ENCODE measurements around the gene CLEC11A.

The CLEC11A gene

GRCh38 chr19:50716178-50717025, 6.8 kb upstream of the CLEC11A start:
- DNase-seq (ENCODE audit: low read depth, low spot score): no peak
- ChIA-PET POLR2A (no interaction called here), CTCF (interaction anchor here (1.0 to 2.3 kb wide), 4 partner anchors 9 to 67 kb away, joined by 3 to 11 read pairs (median 7); no protein-coding TSS in a partner anchor)
- no peak overlapping the region for H3K4me3 ChIP-seq (ENCODE audit: low read depth, low read length)
- TF ChIP-seq CTCF (IDR thresholded peaks at IDR 0.05; ENCODE audit: insufficient read depth, low read length, missing control alignments): no peak

GRCh38 chr19:50717026-50717723, 6.0 kb upstream of the CLEC11A start:
- ChIA-PET POLR2A (no interaction called here), CTCF (interaction anchor here (1.4 to 2.3 kb wide), 4 partner anchors 8 to 14 kb away, joined by 3 to 11 read pairs (median 7); no protein-coding TSS in a partner anchor)
- no peak for TF ChIP-seq CTCF (IDR thresholded peaks at IDR 0.05; ENCODE audit: insufficient read depth, low read length, missing control alignments)
- H3K4me3 ChIP-seq (ENCODE audit: low read depth, low read length): peak overlapping the region; percentile 1; the same call in 1 of the 2 replicates
- DNase-seq (ENCODE audit: low read depth, low spot score): no peak

GRCh38 chr19:50717891-50718254, 5.3 kb upstream of the CLEC11A start:
- CTCF ChIA-PET: interaction anchor here (0.6 to 2.0 kb wide), 4 partner anchors 9 to 15 kb away, joined by 3 to 10 read pairs (median 4); no protein-coding TSS in a partner anchor
- POLR2A ChIA-PET: no interaction called here
- H3K4me3 ChIP-seq (ENCODE audit: low read depth, low read length): peak overlapping the region; percentile 62
- no peak for TF ChIP-seq CTCF (IDR thresholded peaks at IDR 0.05; ENCODE audit: insufficient read depth, low read length, missing control alignments)
- no peak for DNase-seq (ENCODE audit: low read depth, low spot score)

- H3K4me3 ChIP-seq (ENCODE audit: low read depth, low read length): peak overlapping the region; percentile 62
- TF ChIP-seq CTCF (IDR thresholded peaks at IDR 0.05; ENCODE audit: insufficient read depth, low read length, missing control alignments): no peak
Measured at GRCh38 chr19:50718255-50719118, 4.7 kb upstream of the CLEC11A start.

DNA sequence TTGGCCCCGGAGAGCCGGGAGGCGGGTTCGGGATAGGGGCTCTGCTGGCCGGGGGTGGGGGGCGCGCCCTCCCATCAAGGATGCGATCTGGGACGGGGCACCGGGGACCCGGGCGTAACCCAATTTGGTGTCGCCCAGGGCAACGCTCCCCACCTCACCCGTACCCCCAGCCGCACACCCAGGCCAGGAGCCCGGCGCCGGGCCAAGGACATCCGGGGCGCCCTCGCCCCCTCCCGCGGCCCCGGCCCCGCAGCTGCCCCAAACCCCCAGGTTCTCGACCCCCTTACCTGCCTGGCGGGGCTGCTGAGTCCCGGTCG, 4.1 kb upstream of the CLEC11A start:
- peak overlapping the region; percentile 62 for H3K4me3 ChIP-seq (ENCODE audit: low read depth, low read length)
- DNase-seq (ENCODE audit: low read depth, low spot score): no peak
- CTCF ChIA-PET: interaction anchor here (1.7 kb wide), 1 partner anchor 13 kb away, joined by 4 read pairs; no protein-coding TSS in a partner anchor
- TF ChIP-seq CTCF (IDR thresholded peaks at IDR 0.05; ENCODE audit: insufficient read depth, low read length, missing control alignments): no peak
- POLR2A ChIA-PET: no interaction called here

More at GRCh38 chr19:50718255-50719118, 4.7 kb upstream of the CLEC11A start:
- DNase-seq (ENCODE audit: low read depth, low spot score): no peak
- ChIA-PET CTCF (interaction anchor here (0.6 to 1.7 kb wide), 3 partner anchors 9 to 15 kb away, joined by 3 to 4 read pairs (median 3); no protein-coding TSS in a partner anchor), POLR2A (interaction anchor here (0.5 kb wide), 1 partner anchor 9 kb away, joined by 3 read pairs; no protein-coding TSS in a partner anchor)
